Neutrophil (primary cell): ENCODE data around the gene KBTBD6.
A peak's percentile ranks its signal among the peaks of the same experiment; 100 is the strongest.
"Not testable (repeated sequence)": the region's sequence is repeated elsewhere in the genome, so short reads cannot be mapped to it uniquely, and the experiment has no call there.

Source experiments
- H3K27ac ChIP-seq: fragments of 200-600 bp; sonication (generic); 2 replicates; pipeline ENCODE4 v1.5.1; 2016; ENCODE audit warnings: mild to moderate bottlenecking, moderate library complexity
- H3K27me3 ChIP-seq: fragments of 200-600 bp; sonication (generic); 2 replicates; pipeline ENCODE4 v1.6.0; 2016; ENCODE audit warnings: mild to moderate bottlenecking
- H3K36me3 ChIP-seq: fragments of 200-600 bp; sonication (generic); 2 replicates; pipeline ENCODE4 v1.5.1; 2017
- H3K4me1 ChIP-seq, 2 experiments: fragments of 200-600 bp in 1 of 2; sonication (generic) in 1 of 2; 1 replicate in 1 of 2; 2 replicates in 1 of 2; pipeline versions ENCODE4 v1.5.1 to v1.6.1; 2013 to 2016; ENCODE audit warnings: low read depth in 1 of 2, low read length in 1 of 2, mild to moderate bottlenecking in 1 of 2, moderate library complexity in 1 of 2; ENCODE audit not compliant: control insufficient read depth in 1 of 2, insufficient read depth in 1 of 2
- H3K4me3 ChIP-seq, 2 experiments: fragments of 200-600 bp in 1 of 2; sonication (generic) in 1 of 2; 1 replicate in 1 of 2; 2 replicates in 1 of 2; pipeline ENCODE4 v1.5.1; 2013 to 2016; ENCODE audit warnings: low read depth in 1 of 2, low read length in 1 of 2, mild to moderate bottlenecking in 1 of 2, moderate library complexity in 1 of 2
- H3K9me3 ChIP-seq: fragments of 200-600 bp; sonication (generic); 2 replicates; pipeline ENCODE4 v1.5.1; 2016
- CTCF ChIP-seq: fragments of 200-600 bp; sonication (generic); IDR thresholded peaks from 2 replicates; pipeline ENCODE4 v1.5.1; 2016; ENCODE audit warnings: antibody characterized with exemption

KBTBD6 gene

DNA sequence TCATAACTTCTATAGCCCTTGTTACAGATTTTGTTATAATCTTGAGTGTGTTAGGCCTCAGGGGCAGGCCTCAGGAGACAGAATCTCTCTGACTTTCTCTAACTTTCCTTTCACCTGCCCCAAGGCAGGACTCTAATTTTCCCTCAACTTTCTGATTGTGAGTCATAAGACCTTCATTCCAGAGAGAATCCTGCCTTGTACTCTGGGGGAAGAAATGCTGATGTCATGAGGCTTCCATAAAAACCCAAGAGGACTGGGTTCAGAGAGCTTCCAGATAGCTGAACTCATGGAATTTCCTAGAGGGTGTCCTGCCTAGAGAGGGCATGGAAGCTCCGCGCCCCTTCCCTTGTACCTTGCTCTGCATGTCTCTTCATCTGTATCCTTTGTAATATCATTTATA, 5.3 kb upstream of the KBTBD6 start:
- Histone ChIP-seq H3K27me3 (no peaks in the 10 kb centered on the region), H3K27ac (no peak overlapping the region), H3K4me1 (peaks cover 10 to 12% of the 10 kb centered on the region in 2 experiments), H3K9me3 (no peaks in the 10 kb centered on the region), H3K4me3 (no peak overlapping the region), H3K36me3 (no peaks in the 10 kb centered on the region)
- TF ChIP-seq CTCF = no peak

DNA sequence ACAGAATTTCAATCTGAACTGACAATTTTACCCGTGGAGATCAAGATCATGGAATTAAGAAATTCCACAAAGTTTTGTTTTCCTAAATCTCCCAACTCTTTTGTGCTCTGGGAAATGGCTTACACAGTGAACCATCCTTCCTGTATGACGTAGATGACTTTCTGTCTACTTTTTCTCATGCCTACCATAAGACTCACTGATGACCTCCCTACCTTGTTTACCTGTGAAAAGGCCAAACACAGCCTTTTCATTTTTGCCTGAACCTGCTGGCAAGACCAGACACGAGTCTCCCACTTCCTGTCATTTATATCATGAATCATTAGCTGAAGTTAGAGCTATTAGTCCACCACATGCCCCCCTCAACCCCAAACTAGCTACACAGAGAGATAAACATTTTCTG, 4.6 kb upstream of the KBTBD6 start:
- no peak for TF ChIP-seq CTCF
- Histone ChIP-seq H3K27ac (no peak overlapping the region), H3K4me1 (peaks cover 13 to 15% of the 10 kb centered on the region in 2 experiments)

GRCh38 chr13:41136396-41137031, 3.9 kb upstream of the KBTBD6 start:
- TF ChIP-seq CTCF = no peak
- Histone ChIP-seq H3K36me3 (no peaks in the 10 kb centered on the region), H3K4me1 (peaks cover 20 to 22% of the 10 kb centered on the region in 2 experiments), H3K27ac (no peak overlapping the region), H3K4me3 (no peak overlapping the region), H3K27me3 (no peaks in the 10 kb centered on the region), H3K9me3 (no peaks in the 10 kb centered on the region)

More for the DNA sequence above, 4.6 kb upstream of the KBTBD6 start:
- Histone ChIP-seq H3K4me3 (no peak overlapping the region), H3K27me3 (no peaks in the 10 kb centered on the region), H3K9me3 (no peaks in the 10 kb centered on the region), H3K36me3 (no peaks in the 10 kb centered on the region)

GRCh38 chr13:41133951-41134350, 1.3 kb upstream of the KBTBD6 start:
- Histone ChIP-seq H3K27me3 (no peaks in the 10 kb centered on the region), H3K27ac (peak overlapping the region; percentile 81), H3K36me3 (no peaks in the 10 kb centered on the region), H3K9me3 (no peaks in the 10 kb centered on the region), H3K4me1 (peaks cover 45 to 48% of the 10 kb centered on the region in 2 experiments), H3K4me3 (no peak overlapping the region)
- no peak for TF ChIP-seq CTCF

DNA sequence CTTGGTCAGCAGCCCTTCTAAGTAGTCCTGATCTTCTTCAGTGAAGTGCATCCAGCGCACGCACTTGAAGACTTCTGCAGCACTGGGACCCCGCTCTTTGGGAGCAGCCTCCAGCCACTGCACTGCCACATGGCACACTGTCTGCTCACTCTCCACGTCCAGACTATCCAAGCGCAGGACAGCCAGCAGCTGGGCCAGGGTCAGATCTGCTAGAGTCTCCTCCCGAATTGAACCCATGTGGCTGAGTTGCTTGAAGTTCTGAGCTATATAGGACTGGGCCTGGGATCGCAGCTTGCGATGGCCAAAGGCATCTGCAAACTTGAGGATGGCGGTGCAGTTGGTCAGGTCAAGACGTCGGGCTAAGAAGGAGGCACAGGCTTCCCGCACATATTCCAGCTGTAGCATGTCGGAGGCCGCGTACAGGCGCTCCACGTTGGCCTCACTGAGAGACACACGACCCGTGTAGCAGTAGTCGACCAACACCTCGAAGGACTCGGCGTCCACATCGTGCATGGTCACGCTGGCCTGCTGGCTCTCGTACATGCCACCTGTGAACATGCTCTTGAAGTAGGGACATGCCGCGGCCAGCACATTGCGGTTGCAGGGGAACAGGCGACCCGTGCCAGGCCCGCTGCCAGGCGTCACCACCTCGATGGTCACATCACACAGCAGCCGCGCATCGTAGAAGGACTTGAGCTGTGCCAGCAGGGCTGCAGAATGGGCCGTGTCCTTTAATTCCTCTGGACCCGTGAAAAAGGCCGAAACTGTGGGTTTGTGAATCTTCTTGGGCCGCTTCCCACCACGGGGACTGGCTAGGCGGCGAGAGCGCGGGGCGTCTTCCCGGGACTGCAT, 716 bp downstream of the KBTBD6 start:
- H3K36me3 ChIP-seq, H3K27me3 ChIP-seq, H3K9me3 ChIP-seq: not testable (repeated sequence)
- Histone ChIP-seq H3K4me1 (peaks cover 66 to 68% of the 10 kb centered on the region in 2 experiments), H3K27ac (peak overlapping the region; percentile 81), H3K4me3 (peak overlapping the region; percentile 76 to 95)

GRCh38 chr13:41131189-41131588, 1.4 kb downstream of the KBTBD6 start:
- Histone ChIP-seq H3K27ac (peak overlapping the region; percentile 55), H3K4me1 (peaks cover 66 to 68% of the 10 kb centered on the region in 2 experiments), H3K4me3 (peak overlapping the region; percentile 0 to 76)
- not testable (repeated sequence) for H3K27me3 ChIP-seq, H3K36me3 ChIP-seq, H3K9me3 ChIP-seq
